Measurements from ENCODE around the gene SRPK2. TPM values are rescaled to one million over a fixed set of nuclear protein-coding genes. Genes with fewer than 3 reads are reported as not detected.
"Not testable (repeated sequence)": the region's sequence is repeated elsewhere in the genome, so short reads cannot be mapped to it uniquely, and the experiment has no call there.

SRPK2 gene
- total RNA-seq, 4 donors from 2014 or later: 33.0 to 47.4 (median 42.8) TPM

- TF ChIP-seq POLR2A (IDR thresholded peaks at IDR 0.05; ENCODE audit: low read depth) (no peak), POLR2AphosphoS5 (IDR thresholded peaks at IDR 0.05) (no peak), CTCF (IDR thresholded peaks at IDR 0.05) (no peak), EP300 (IDR thresholded peaks at IDR 0.05) (no peak)
- DNase-seq (ENCODE audit: extremely low spot score): no peak
- Histone ChIP-seq H3K4me1 (peaks cover 3 to 8% (median 6%) of the 10 kb centered on the region in 4 donors), H3K36me3 (no peaks in the 10 kb centered on the region), H3K27ac (replicated peaks in 1 of 4) (no peak overlapping the region), H3K27me3 (no peaks in the 10 kb centered on the region), H3K4me3 (no peak overlapping the region), H3K9me3 (no peaks in the 10 kb centered on the region)
- 96% methylated on average over 25 of the region's 25 CpGs for WGBS
- intact Hi-C loops (cut with DNase I): no loop called here
These were observed 22.9 kb downstream of the SRPK2 start for GRCh38 chr7:105365541-105366534.

- Histone ChIP-seq H3K36me3 (no peaks in the 10 kb centered on the region), H3K27me3 (no peaks in the 10 kb centered on the region), H3K4me3 (no peak overlapping the region), H3K4me1 (peaks cover 3 to 8% (median 6%) of the 10 kb centered on the region in 4 donors), H3K9me3 (no peaks in the 10 kb centered on the region), H3K27ac (replicated peaks in 1 of 4) (no peak overlapping the region)
- intact Hi-C loops (cut with DNase I): no loop called here
- no peak for DNase-seq (ENCODE audit: extremely low spot score)
- no peak for TF ChIP-seq POLR2AphosphoS5 (IDR thresholded peaks at IDR 0.05)
- no peak for TF ChIP-seq CTCF (IDR thresholded peaks at IDR 0.05)
- no peak for TF ChIP-seq EP300 (IDR thresholded peaks at IDR 0.05)
- no peak for TF ChIP-seq POLR2A (IDR thresholded peaks at IDR 0.05; ENCODE audit: low read depth)
- 100% methylated on average over 3 of the region's 3 CpGs for WGBS
These were observed 24.0 kb downstream of the SRPK2 start for GRCh38 chr7:105364684-105365083.

GRCh38 chr7:105363657-105364056, 25.1 kb downstream of the SRPK2 start:
- 97% methylated on average over 6 of the region's 6 CpGs for WGBS
- H3K27me3 ChIP-seq, H3K4me1 ChIP-seq: not testable (repeated sequence)

DNA sequence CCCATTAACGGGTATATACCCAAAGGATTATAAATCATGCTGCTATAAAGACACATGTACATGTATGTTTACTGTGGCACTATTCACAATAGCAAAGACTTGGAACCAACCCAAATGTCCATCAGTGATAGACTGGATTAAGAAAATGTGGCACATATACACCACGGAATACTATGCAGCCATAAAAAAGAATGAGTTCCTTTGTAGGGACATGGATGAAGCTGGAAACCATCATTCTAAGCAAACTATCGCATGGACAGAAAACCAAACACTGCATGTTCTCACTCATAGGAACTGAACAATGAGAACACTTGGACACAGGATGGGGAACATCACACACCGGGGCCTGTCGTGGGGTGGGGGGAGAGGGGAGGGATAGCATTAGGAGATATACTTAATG, 26.0 kb downstream of the SRPK2 start:
- H3K4me1 ChIP-seq; H3K9me3 ChIP-seq; H3K4me3 ChIP-seq; intact Hi-C loops (cut with DNase I); H3K27me3 ChIP-seq; H3K27ac ChIP-seq (replicated peaks in 1 of 4); DNase-seq (ENCODE audit: extremely low spot score); H3K36me3 ChIP-seq: not testable (repeated sequence)
- WGBS: 97% methylated on average over 5 of the region's 5 CpGs

More at GRCh38 chr7:105363657-105364056, 25.1 kb downstream of the SRPK2 start:
- H3K27ac ChIP-seq (replicated peaks in 1 of 4); H3K36me3 ChIP-seq; H3K4me3 ChIP-seq; DNase-seq (ENCODE audit: extremely low spot score); intact Hi-C loops (cut with DNase I); H3K9me3 ChIP-seq: not testable (repeated sequence)

- H3K9me3 ChIP-seq; intact Hi-C loops (cut with DNase I); H3K4me1 ChIP-seq; H3K4me3 ChIP-seq; DNase-seq (ENCODE audit: extremely low spot score); H3K27ac ChIP-seq (replicated peaks in 1 of 4); H3K36me3 ChIP-seq; H3K27me3 ChIP-seq: not testable (repeated sequence)
- 97% methylated on average over 8 of the region's 8 CpGs for WGBS
These were observed 26.7 kb downstream of the SRPK2 start for GRCh38 chr7:105361995-105362394.

DNA sequence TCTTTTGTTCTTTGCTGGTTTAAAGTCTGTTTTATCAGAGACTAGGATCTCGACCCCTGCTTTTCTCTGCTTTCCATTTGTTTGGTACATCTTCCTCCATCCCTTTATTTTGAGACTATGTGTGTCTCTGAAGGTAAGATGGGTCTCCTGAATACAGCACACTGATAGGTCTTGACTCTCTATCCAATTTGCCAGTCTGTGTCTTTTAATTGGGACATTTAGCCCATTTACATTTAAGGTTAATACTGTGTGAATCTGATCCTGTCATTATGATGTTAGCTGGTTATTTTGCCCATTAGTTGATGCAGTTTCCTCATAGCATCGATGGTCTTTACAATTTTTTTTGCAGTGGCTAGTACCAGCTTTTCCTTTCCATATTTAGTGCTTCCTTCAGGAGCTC, 28.6 kb downstream of the SRPK2 start:
- DNase-seq (ENCODE audit: extremely low spot score); H3K27ac ChIP-seq (replicated peaks in 1 of 4); H3K4me3 ChIP-seq; H3K9me3 ChIP-seq; H3K27me3 ChIP-seq; H3K36me3 ChIP-seq; intact Hi-C loops (cut with DNase I): not testable (repeated sequence)
- H3K4me1 ChIP-seq: peaks cover 3 to 26% (median 17%) of the 10 kb centered on the region in 4 donors
- WGBS: 82% methylated on average over 2 of the region's 2 CpGs

- no peak for DNase-seq (ENCODE audit: extremely low spot score)
- H3K4me3 ChIP-seq: no peak overlapping the region
These were observed 33.0 kb downstream of the SRPK2 start for GRCh38 chr7:105355701-105356100.

More at GRCh38 chr7:105355701-105356100, 33.0 kb downstream of the SRPK2 start:
- TF ChIP-seq EP300 (IDR thresholded peaks at IDR 0.05): no peak
- no peak for TF ChIP-seq POLR2A (IDR thresholded peaks at IDR 0.05; ENCODE audit: low read depth)
- no peak for TF ChIP-seq POLR2AphosphoS5 (IDR thresholded peaks at IDR 0.05)
- TF ChIP-seq CTCF (IDR thresholded peaks at IDR 0.05): no peak
- WGBS: 76% methylated on average over 6 of the region's 6 CpGs
- Histone ChIP-seq H3K9me3 (no peaks in the 10 kb centered on the region), H3K27me3 (no peaks in the 10 kb centered on the region), H3K27ac (replicated peaks in 1 of 4) (no peak overlapping the region), H3K4me1 (peaks cover 30 to 62% (median 51%) of the 10 kb centered on the region in 4 donors), H3K36me3 (no peaks in the 10 kb centered on the region)
- intact Hi-C loops (cut with DNase I): no loop called here
